Measurements from ENCODE around the gene NDUFAF8.

NDUFAF8 gene

GRCh38 chr17:81256616-81257015, 17.5 kb downstream of the NDUFAF8 start:
- H2AFZ ChIP-seq (ENCODE audit: low read depth) = no peak overlapping the region
- H3K36me3 ChIP-seq (ENCODE audit: insufficient read depth) = no peaks in the 10 kb centered on the region
- H3K4me3 ChIP-seq (IDR thresholded peaks at IDR 0.05; ENCODE audit: insufficient read depth, low read depth, low read length) = no peak overlapping the region
- TF ChIP-seq, protein P1, sequence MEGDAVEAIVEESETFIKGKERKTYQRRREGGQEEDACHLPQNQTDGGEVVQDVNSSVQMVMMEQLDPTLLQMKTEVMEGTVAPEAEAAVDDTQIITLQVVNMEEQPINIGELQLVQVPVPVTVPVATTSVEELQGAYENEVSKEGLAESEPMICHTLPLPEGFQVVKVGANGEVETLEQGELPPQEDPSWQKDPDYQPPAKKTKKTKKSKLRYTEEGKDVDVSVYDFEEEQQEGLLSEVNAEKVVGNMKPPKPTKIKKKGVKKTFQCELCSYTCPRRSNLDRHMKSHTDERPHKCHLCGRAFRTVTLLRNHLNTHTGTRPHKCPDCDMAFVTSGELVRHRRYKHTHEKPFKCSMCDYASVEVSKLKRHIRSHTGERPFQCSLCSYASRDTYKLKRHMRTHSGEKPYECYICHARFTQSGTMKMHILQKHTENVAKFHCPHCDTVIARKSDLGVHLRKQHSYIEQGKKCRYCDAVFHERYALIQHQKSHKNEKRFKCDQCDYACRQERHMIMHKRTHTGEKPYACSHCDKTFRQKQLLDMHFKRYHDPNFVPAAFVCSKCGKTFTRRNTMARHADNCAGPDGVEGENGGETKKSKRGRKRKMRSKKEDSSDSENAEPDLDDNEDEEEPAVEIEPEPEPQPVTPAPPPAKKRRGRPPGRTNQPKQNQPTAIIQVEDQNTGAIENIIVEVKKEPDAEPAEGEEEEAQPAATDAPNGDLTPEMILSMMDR (conservative IDR thresholded peaks at IDR 0.05; ENCODE audit: low read depth, low read length) = no peak
- H3K27me3 ChIP-seq (ENCODE audit: insufficient read depth, low read depth) = no peaks in the 10 kb centered on the region
- no peak overlapping the region for H3K9ac ChIP-seq
- no peak overlapping the region for H3K27ac ChIP-seq
- no peaks in the 10 kb centered on the region for H3K79me2 ChIP-seq (ENCODE audit: insufficient read depth, low read depth)
- H3K4me2 ChIP-seq = no peak overlapping the region
- no peaks in the 10 kb centered on the region for H4K20me1 ChIP-seq (ENCODE audit: insufficient read depth)
- H3K4me1 ChIP-seq (ENCODE audit: low read depth, poor library complexity, severe bottlenecking) = no peaks in the 10 kb centered on the region

DNA sequence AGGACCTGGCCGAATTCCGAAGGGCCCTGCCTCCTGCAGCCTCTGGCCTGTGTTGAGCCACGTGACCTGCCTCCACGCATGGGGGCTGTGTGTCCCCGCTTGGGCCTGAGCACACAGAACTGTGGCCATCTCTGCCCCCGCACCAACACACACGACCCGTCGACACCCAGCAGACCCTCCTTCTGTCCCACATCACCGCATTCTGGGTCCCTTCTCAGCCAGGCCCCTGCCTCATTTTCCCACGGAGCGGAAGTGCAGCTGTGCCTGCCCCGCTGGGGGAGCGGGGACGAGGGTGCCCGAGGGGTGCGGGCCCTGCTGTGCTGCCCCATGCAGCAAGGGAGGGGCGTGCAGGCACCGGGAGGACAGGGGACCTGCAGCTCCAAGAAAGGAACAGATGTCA, 18.4 kb downstream of the NDUFAF8 start:
- Histone ChIP-seq H3K36me3 (ENCODE audit: insufficient read depth) (no peaks in the 10 kb centered on the region), H3K4me1 (ENCODE audit: low read depth, poor library complexity, severe bottlenecking) (no peaks in the 10 kb centered on the region), H3K4me3 (IDR thresholded peaks at IDR 0.05; ENCODE audit: insufficient read depth, low read depth, low read length) (no peak overlapping the region), H3K27ac (no peak overlapping the region), H2AFZ (ENCODE audit: low read depth) (no peak overlapping the region), H3K27me3 (ENCODE audit: insufficient read depth, low read depth) (no peaks in the 10 kb centered on the region), H3K9ac (no peak overlapping the region), H3K4me2 (no peak overlapping the region), H4K20me1 (ENCODE audit: insufficient read depth) (no peaks in the 10 kb centered on the region), H3K79me2 (ENCODE audit: insufficient read depth, low read depth) (no peaks in the 10 kb centered on the region)
- TF ChIP-seq, protein P1 (conservative IDR thresholded peaks at IDR 0.05; ENCODE audit: low read depth, low read length) = no peak

DNA sequence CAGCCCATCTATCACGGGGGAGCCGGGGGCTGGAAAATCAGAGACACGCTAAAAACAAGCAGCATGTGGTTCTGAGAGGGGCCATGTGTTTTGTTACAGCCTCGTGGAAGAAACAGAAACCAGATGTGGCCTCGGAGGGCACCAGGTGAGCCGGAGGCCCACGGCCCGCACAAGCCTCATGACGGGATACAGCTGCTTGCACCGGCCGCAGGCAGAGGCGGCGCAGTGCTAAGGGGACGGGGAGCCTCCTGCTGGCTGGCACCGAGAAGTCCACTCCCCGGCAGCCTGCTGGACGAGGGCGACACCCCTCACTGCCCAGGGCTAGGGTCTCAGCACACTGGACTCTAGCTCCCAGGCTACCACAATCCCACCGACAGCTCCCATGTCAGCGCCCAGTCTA, 19.2 kb downstream of the NDUFAF8 start:
- H3K4me3 ChIP-seq (IDR thresholded peaks at IDR 0.05; ENCODE audit: insufficient read depth, low read depth, low read length) = no peak overlapping the region
- H2AFZ ChIP-seq (ENCODE audit: low read depth) = no peak overlapping the region
- TF ChIP-seq, protein P1 (conservative IDR thresholded peaks at IDR 0.05; ENCODE audit: low read depth, low read length) = no peak
- H3K79me2 ChIP-seq (ENCODE audit: insufficient read depth, low read depth) = no peaks in the 10 kb centered on the region
- no peaks in the 10 kb centered on the region for H3K27me3 ChIP-seq (ENCODE audit: insufficient read depth, low read depth)
- no peaks in the 10 kb centered on the region for H3K4me1 ChIP-seq (ENCODE audit: low read depth, poor library complexity, severe bottlenecking)
- H3K9ac ChIP-seq = no peak overlapping the region
- no peaks in the 10 kb centered on the region for H3K36me3 ChIP-seq (ENCODE audit: insufficient read depth)
- no peak overlapping the region for H3K4me2 ChIP-seq
- no peaks in the 10 kb centered on the region for H4K20me1 ChIP-seq (ENCODE audit: insufficient read depth)
- no peak overlapping the region for H3K27ac ChIP-seq

DNA sequence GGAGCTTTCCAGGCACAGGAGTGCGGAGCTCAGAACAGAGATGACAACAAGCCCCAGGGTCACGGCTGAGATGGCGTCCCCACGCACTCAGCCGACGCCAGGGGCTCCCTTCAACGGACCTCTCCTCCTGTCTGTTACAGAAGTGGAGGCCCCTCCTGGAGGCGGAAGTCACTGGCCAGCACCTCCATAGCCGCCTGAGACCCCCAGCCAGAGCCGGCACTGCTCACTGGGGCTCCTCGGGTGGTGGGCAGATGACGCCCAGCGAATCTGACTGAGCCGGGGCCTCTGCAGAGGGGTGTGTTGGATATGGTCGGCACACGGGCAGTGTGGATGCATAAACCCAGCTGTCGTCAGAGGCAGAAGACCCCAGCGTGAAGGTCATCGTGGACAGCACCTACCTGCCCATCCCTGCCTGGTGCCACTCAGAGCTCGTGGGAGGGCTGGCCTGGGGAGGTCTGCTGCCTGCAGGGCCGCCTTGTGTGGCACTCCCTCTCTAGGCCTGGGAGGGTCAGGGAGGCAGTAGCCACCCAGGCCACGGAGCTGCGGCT, 20.0 kb downstream of the NDUFAF8 start:
- no peak overlapping the region for H3K4me3 ChIP-seq (IDR thresholded peaks at IDR 0.05; ENCODE audit: insufficient read depth, low read depth, low read length)
- no peak overlapping the region for H3K4me2 ChIP-seq
- TF ChIP-seq, protein P1 (conservative IDR thresholded peaks at IDR 0.05; ENCODE audit: low read depth, low read length) = no peak
- H3K36me3 ChIP-seq (ENCODE audit: insufficient read depth) = no peaks in the 10 kb centered on the region
- no peaks in the 10 kb centered on the region for H3K79me2 ChIP-seq (ENCODE audit: insufficient read depth, low read depth)
- H4K20me1 ChIP-seq (ENCODE audit: insufficient read depth) = no peaks in the 10 kb centered on the region
- no peaks in the 10 kb centered on the region for H3K27me3 ChIP-seq (ENCODE audit: insufficient read depth, low read depth)
- no peaks in the 10 kb centered on the region for H3K4me1 ChIP-seq (ENCODE audit: low read depth, poor library complexity, severe bottlenecking)
- H3K9ac ChIP-seq = no peak overlapping the region
- H2AFZ ChIP-seq (ENCODE audit: low read depth) = no peak overlapping the region
- H3K27ac ChIP-seq = no peak overlapping the region

Measured in KMS-11 (cell line).